GM23338 (cell line): ENCODE results near the gene PCDHA8. TPM values are rescaled to one million over a fixed set of nuclear protein-coding genes. Genes with fewer than 3 reads are reported as not detected.

ENCODE experiments used
- ATAC-seq: fragments of 200-7000 bp; cut with Tn5 transposase; 3 replicates; pipeline ENCODE4 v1.9.1; 2020
- DNase-seq: peaks from one replicate; pipeline ENCODE4 v3.0.0-alpha.2; 2015; ENCODE audit warnings: low spot score
- H2AFZ ChIP-seq: fragments of 200-600 bp; sonication (generic); 2 replicates; pipeline ENCODE4 v1.8.0; 2016; ENCODE audit warnings: antibody characterized with exemption, mild to moderate bottlenecking, moderate library complexity
- H3F3A ChIP-seq: fragments of 200-600 bp; sonication (generic); replicated peaks from 2 replicates; pipeline ENCODE4 v1.8.0; 2017; ENCODE audit warnings: antibody characterized with exemption, mixed run types, low read depth
- H3K27ac ChIP-seq: fragments of 200-600 bp; sonication (generic); 2 replicates; pipeline ENCODE4 v1.6.1; 2016; ENCODE audit warnings: low read depth
- H3K27me3 ChIP-seq: fragments of 200-600 bp; sonication (generic); 2 replicates; pipeline ENCODE4 v1.8.0; 2016; ENCODE audit warnings: mild to moderate bottlenecking, mixed run types, moderate library complexity; ENCODE audit not compliant: insufficient read depth
- H3K36me3 ChIP-seq: fragments of 200-600 bp; sonication (generic); 2 replicates; pipeline ENCODE4 v1.8.0; 2016; ENCODE audit warnings: mild to moderate bottlenecking; ENCODE audit not compliant: insufficient read depth
- H3K4me1 ChIP-seq: fragments of 200-600 bp; sonication (generic); 2 replicates; pipeline ENCODE4 v1.8.0; 2016; ENCODE audit warnings: mild to moderate bottlenecking, moderate library complexity; ENCODE audit not compliant: insufficient read depth
- H3K4me2 ChIP-seq: fragments of 200-600 bp; sonication (generic); 2 replicates; pipeline ENCODE4 v1.7.1; 2017; ENCODE audit warnings: mixed run types
- H3K4me3 ChIP-seq: fragments of 200-600 bp; sonication (generic); 2 replicates; pipeline ENCODE4 v1.6.1; 2016; ENCODE audit warnings: mixed run types
- H3K79me2 ChIP-seq: fragments of 200-600 bp; sonication (generic); replicated peaks from 2 replicates; pipeline ENCODE4 v1.8.0; 2017; ENCODE audit warnings: mild to moderate bottlenecking; ENCODE audit not compliant: insufficient read depth
- H3K9me2 ChIP-seq: fragments of 200-600 bp; sonication (generic); 2 replicates; pipeline ENCODE4 v1.8.0; 2017; ENCODE audit not compliant: insufficient read depth
- H4K20me1 ChIP-seq: fragments of 200-600 bp; sonication (generic); replicated peaks from 2 replicates; pipeline ENCODE4 v1.8.0; 2017; ENCODE audit warnings: mild to moderate bottlenecking; ENCODE audit not compliant: insufficient read depth
- H3K27ac Mint-ChIP-seq: 2 replicates; pipeline ENCODE4 v1.8.0; 2020; ENCODE audit warnings: inconsistent platforms, mild to moderate bottlenecking, moderate library complexity, mixed read lengths
- H3K27me3 Mint-ChIP-seq: 3 replicates; pipeline ENCODE4 v1.8.0; 2022; ENCODE audit warnings: low read depth, mild to moderate bottlenecking, moderate library complexity, mixed read lengths, inconsistent platforms; ENCODE audit not compliant: insufficient read depth, poor library complexity
- H3K36me3 Mint-ChIP-seq: 3 replicates; pipeline ENCODE4 v1.8.0; 2021; ENCODE audit warnings: low read depth, mild to moderate bottlenecking, inconsistent platforms, moderate library complexity, mixed read lengths
- H3K4me1 Mint-ChIP-seq: 3 replicates; pipeline ENCODE4 v1.8.0; 2020; ENCODE audit warnings: mild to moderate bottlenecking, inconsistent platforms, mixed read lengths
- H3K4me3 Mint-ChIP-seq: 3 replicates; pipeline ENCODE4 v1.8.0; 2021; ENCODE audit warnings: moderate library complexity, mild to moderate bottlenecking, inconsistent platforms, mixed read lengths
- H3K9me3 Mint-ChIP-seq: 3 replicates; pipeline ENCODE4 v1.8.0; 2020; ENCODE audit warnings: moderate library complexity, mild to moderate bottlenecking, inconsistent platforms, mixed read lengths
- CTCF ChIP-seq, 2 experiments: fragments of 200-600 bp in 1 of 2; sonication (generic) in 1 of 2; conservative IDR thresholded peaks; 2 replicates each; pipeline versions ENCODE4 v1.5.1 to v1.6.1; 2016 to 2017; ENCODE audit warnings: antibody characterized with exemption in 2 of 2, low read depth in 2 of 2, mild to moderate bottlenecking in 2 of 2, moderate library complexity in 1 of 2
- EZH2phosphoT487 ChIP-seq: fragments of 200-600 bp; sonication (generic); IDR thresholded peaks from one replicate; pipeline ENCODE4 v1.8.1; 2018; ENCODE audit warnings: antibody characterized with exemption; ENCODE audit not compliant: unreplicated experiment
- NANOG ChIP-seq: IDR thresholded peaks from 2 replicates; pipeline ENCODE4 v1.6.1; 2016; ENCODE audit warnings: antibody characterized with exemption, borderline replicate concordance
- POLR2AphosphoS5 ChIP-seq: IDR thresholded peaks from 2 replicates; pipeline ENCODE4 v1.6.1; 2016; ENCODE audit warnings: antibody characterized with exemption, low read depth
- REST ChIP-seq: IDR thresholded peaks from one replicate; pipeline ENCODE4 v1.6.1; 2018; ENCODE audit warnings: antibody characterized with exemption; ENCODE audit not compliant: unreplicated experiment
- ZNF114 ChIP-seq: fragments of 250-450 bp; sonication (Bioruptor Pico); IDR thresholded peaks from 2 replicates; pipeline ENCODE4 v1.5.0; 2020; ENCODE audit warnings: mild to moderate bottlenecking, moderate library complexity
- ZNF331 ChIP-seq: fragments of 250-450 bp; sonication (Bioruptor Pico); IDR thresholded peaks from 2 replicates; pipeline ENCODE4 v1.5.0; 2020; ENCODE audit warnings: low read depth, mild to moderate bottlenecking, moderate library complexity
- polyA plus RNA-seq: library from polyadenylated mRNA; unstranded; fragments of >200 nt; fragmentation: Nextera tagmentation; extraction: Ambion mirVana; gene quantifications from 2 replicates; pipeline ENCODE4 v1.2.1, GENCODE V29; 2016
- total RNA-seq: library from RNA; depleted of rRNA; stranded (reverse); fragments of >200 nt; shearing (Covaris generic); gene quantifications from 2 replicates; pipeline ENCODE4 v1.2.3, GENCODE V29; 2014

PCDHA8 gene
- total and polyA plus RNA-seq, 2 experiments from 2014 or later, result 0.86 to 3.1 TPM

DNA sequence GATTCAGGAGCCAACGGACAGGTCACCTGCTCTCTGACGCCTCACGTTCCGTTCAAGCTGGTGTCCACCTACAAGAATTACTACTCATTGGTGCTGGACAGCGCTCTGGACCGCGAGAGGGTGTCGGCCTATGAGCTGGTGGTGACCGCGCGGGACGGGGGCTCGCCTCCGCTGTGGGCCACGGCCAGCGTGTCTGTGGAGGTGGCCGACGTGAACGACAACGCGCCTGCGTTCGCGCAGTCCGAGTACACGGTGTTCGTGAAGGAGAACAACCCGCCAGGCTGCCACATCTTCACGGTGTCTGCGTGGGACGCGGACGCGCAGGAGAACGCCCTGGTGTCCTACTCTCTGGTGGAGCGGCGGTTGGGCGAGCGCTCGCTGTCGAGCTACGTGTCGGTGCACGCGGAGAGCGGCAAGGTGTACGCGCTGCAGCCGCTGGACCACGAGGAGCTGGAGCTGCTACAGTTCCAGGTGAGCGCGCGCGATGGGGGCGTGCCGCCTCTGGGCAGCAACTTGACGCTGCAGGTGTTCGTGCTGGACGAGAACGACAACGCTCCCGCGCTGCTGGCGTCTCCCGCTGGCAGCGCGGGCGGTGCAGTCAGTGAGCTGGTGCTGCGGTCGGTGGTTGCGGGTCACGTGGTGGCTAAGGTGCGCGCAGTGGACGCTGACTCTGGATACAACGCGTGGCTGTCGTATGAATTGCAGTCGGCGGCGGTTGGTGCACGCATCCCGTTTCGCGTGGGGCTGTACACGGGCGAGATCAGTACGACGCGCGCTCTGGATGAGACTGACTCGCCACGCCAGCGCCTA, 16.4 kb downstream of the PCDHA8 start:
- H3K4me1 Mint-ChIP-seq, result peaks cover 7% of the 10 kb centered on the region; the same call in 2 of the 3 replicates
- peaks cover 15% of the 10 kb centered on the region for H3K79me2 ChIP-seq
- H3K9me3 Mint-ChIP-seq, result peaks cover 37% of the 10 kb centered on the region
- H3K27me3 Mint-ChIP-seq, result peaks cover 5% of the 10 kb centered on the region
- DNase-seq (no peak), ATAC-seq (no peak)
- H3K27ac ChIP-seq, result no peak overlapping the region
- H3K36me3 Mint-ChIP-seq, result peaks cover 51% of the 10 kb centered on the region
- H3K4me3 ChIP-seq, result no peak overlapping the region
- no peak overlapping the region for H3K27ac Mint-ChIP-seq
- no peaks in the 10 kb centered on the region for H3K36me3 ChIP-seq
- H3F3A ChIP-seq, result no peaks in the 10 kb centered on the region
- no peaks in the 10 kb centered on the region for H3K9me2 ChIP-seq
- no peaks in the 10 kb centered on the region; the same call in 1 of the 2 replicates for H3K4me1 ChIP-seq
- no peaks in the 10 kb centered on the region for H3K27me3 ChIP-seq
- H2AFZ ChIP-seq, result no peak overlapping the region
- no peak for TF ChIP-seq NANOG
- no peak for TF ChIP-seq CTCF (conservative IDR thresholded peaks at IDR 0.05; ENCODE audit: low read depth in 2 of 2)
- peak; percentile 52 for TF ChIP-seq REST
- H3K4me3 Mint-ChIP-seq, result peak overlapping the region; percentile 92; the same call in 1 of the 3 replicates
- H4K20me1 ChIP-seq, result no peaks in the 10 kb centered on the region
- H3K4me2 ChIP-seq, result no peak overlapping the region

GRCh38 chr5:140857987-140858240, 16.9 kb downstream of the PCDHA8 start:
- no peaks in the 10 kb centered on the region for H4K20me1 ChIP-seq
- H3K27ac Mint-ChIP-seq, result no peak overlapping the region
- no peak overlapping the region for H3K27ac ChIP-seq
- peaks cover 5% of the 10 kb centered on the region for H3K27me3 Mint-ChIP-seq
- H3K4me3 ChIP-seq, result no peak overlapping the region
- H3K4me1 ChIP-seq, result no peaks in the 10 kb centered on the region; the same call in 1 of the 2 replicates
- peaks cover 56% of the 10 kb centered on the region for H3K36me3 Mint-ChIP-seq
- no peaks in the 10 kb centered on the region for H3K36me3 ChIP-seq
- no peaks in the 10 kb centered on the region for H3K9me2 ChIP-seq
- H3K9me3 Mint-ChIP-seq, result peaks cover 42% of the 10 kb centered on the region
- peaks cover 15% of the 10 kb centered on the region for H3K79me2 ChIP-seq
- ATAC-seq, result no peak
- H2AFZ ChIP-seq, result no peak overlapping the region
- H3K4me1 Mint-ChIP-seq, result peaks cover 7% of the 10 kb centered on the region; the same call in 2 of the 3 replicates
- DNase-seq, result no peak
- H3K4me3 Mint-ChIP-seq, result peak overlapping the region; percentile 30; the same call in 1 of the 3 replicates
- no peaks in the 10 kb centered on the region for H3F3A ChIP-seq
- no peak overlapping the region for H3K4me2 ChIP-seq
- TF ChIP-seq NANOG (no peak), EZH2phosphoT487 (no peak), ZNF114 (CRISPR knock-in tag) (no peak), ZNF331 (no peak), POLR2AphosphoS5 (no peak)
- H3K27me3 ChIP-seq, result no peaks in the 10 kb centered on the region
